NB4 (cell line): ENCODE data around the gene EID1.

Experiments used
- DNase-seq: peaks from one replicate; pipeline ENCODE4 v3.0.0; 2010; ENCODE audit warnings: low read depth
- H3K4me3 ChIP-seq: one replicate; pipeline ENCODE4 v1.5.1; 2011; ENCODE audit warnings: mild to moderate bottlenecking, low read depth, low read length, moderate library complexity
- CTCF ChIP-seq: IDR thresholded peaks from one replicate; pipeline ENCODE4 v1.5.1; 2012; ENCODE audit warnings: low read depth, low read length
- MYC ChIP-seq: IDR thresholded peaks from 2 replicates; pipeline ENCODE4 v1.6.1; 2011; ENCODE audit warnings: low read depth, low read length
- POLR2A ChIP-seq: IDR thresholded peaks from 2 replicates; pipeline ENCODE4 v1.6.1; 2011; ENCODE audit warnings: mild to moderate bottlenecking; ENCODE audit not compliant: insufficient read length; ENCODE audit errors: extremely low read depth
- TF ChIP-seq, protein P1 (sequence below): IDR thresholded peaks from 2 replicates; pipeline ENCODE4 v1.6.1; 2011; ENCODE audit warnings: low read depth, low read length

Gene EID1

DNA sequence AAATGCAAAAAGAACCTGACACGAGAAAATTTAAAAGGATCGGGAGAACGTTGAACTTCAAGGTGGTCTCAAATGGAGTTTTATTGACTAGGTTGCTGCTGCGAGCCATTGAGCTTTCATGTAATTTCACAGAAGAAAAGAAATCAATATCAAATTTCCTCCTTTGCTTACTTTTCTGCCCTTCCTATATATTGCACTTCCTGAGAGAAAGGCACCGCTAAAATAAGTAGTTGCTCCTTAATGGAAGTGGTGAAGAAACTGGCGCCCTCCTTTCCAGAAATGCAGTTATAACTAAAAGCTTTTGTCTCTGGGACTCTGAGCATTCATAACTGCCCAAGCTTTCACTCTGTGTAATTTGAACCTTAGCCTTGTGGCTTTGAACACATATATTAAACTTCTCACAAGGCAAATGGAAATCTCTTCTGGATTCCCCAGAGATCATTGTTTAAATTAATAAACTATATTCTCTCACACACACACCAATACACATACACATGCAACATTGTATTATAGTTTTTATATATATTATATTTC, 13.4 kb downstream of the EID1 start:
- DNase-seq, result no peak
- no peak overlapping the region for H3K4me3 ChIP-seq
- TF ChIP-seq CTCF, result no peak
- TF ChIP-seq, protein P1, sequence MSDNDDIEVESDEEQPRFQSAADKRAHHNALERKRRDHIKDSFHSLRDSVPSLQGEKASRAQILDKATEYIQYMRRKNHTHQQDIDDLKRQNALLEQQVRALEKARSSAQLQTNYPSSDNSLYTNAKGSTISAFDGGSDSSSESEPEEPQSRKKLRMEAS, result no peak
- TF ChIP-seq MYC, result no peak
- no peak for TF ChIP-seq POLR2A

DNA sequence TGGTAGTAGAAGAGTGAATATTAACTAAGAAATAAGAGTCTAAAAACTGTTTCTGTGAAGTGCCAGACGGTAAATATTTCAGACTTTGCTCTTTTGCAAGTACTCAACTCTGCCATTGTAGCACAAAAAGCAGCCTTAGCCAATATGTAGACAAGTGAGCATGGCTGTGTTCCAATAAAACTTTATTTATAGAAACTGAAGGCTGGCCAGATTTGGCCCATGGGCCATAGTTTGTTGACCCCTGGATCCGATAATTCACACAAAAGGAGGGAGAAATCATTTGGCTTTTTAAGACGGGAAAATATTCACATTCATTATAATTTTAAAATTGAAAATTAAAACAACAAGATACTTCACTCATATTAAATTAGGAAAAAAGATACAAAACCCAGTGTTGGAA, 15.4 kb downstream of the EID1 start:
- TF ChIP-seq, protein P1, result no peak
- TF ChIP-seq CTCF (no peak), POLR2A (no peak), MYC (no peak)
- no peak overlapping the region for H3K4me3 ChIP-seq
- DNase-seq, result no peak

GRCh38 chr15:48896869-48897814, 19.2 kb downstream of the EID1 start:
- no peak for TF ChIP-seq CTCF
- TF ChIP-seq POLR2A, result no peak
- TF ChIP-seq, protein P1, result no peak
- no peak for TF ChIP-seq MYC
- no peak overlapping the region for H3K4me3 ChIP-seq
- no peak for DNase-seq

DNA sequence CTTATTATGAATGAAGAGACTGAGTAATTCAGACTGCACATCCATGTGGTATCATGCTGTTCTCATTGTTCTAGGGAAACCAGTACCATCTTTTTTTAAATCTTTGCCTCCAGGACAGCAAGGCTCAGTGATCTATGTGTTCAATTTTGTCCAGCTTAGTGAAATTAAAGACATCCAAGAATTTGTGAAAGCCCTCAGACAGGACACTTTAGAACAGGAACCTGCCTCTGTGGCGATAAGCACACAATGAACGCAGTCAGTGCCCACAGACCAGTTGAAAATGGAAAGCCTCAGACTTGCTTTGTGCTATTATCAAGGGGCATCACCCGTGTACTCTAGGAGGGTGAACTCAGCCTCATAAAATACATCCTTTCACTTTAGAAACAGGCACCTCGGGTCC, 20.1 kb downstream of the EID1 start:
- no peak overlapping the region for H3K4me3 ChIP-seq
- TF ChIP-seq MYC (no peak), POLR2A (no peak), CTCF (no peak)
- TF ChIP-seq, protein P1, result no peak
- no peak for DNase-seq

DNA sequence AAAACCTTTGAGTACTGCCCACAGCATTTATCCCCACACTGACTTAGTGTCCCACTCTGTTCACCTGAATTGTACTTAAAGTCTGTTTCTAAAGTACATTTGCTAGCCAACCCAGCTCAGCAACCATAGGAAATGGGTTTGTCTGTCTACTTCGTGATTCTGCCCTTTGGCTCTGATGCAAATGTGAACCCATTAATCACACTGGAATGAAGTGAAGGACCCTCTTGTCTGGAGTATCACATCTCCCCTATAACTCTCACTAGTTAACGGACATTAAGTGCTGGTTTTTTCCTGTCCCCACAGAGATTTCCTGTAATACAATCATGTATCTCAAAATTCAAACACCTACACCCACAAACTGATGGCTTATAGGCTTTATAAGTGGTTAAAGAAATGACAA, 20.5 kb downstream of the EID1 start:
- TF ChIP-seq MYC (no peak), POLR2A (no peak), CTCF (no peak)
- TF ChIP-seq, protein P1, result no peak
- H3K4me3 ChIP-seq, result no peak overlapping the region
- no peak for DNase-seq
